ENCODE measurements around the gene SLC22A9.
"Not testable (repeated sequence)": the region's sequence is repeated elsewhere in the genome, so short reads cannot be mapped to it uniquely, and the experiment has no call there.

DNA sequence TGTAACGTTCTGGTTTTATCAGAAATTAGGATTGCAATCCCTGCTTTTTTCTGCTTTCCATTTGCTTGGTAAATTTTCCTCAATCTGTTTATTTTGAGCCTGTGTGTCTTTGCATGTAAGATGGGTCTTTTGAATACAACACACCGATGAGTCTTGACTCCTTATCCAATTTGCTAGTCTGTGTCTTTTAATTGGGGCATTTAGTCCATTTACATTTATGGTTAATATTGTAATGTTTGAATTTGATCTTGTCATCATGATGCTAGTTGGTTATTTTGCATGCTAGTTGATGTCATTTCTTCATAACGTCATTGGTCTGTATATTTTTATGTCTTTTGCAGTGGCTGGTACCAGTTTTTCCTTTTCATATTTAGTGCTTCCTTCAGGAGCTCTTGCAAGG, 34.5 kb upstream of the SLC22A9 start:
- TF ChIP-seq, protein P1, sequence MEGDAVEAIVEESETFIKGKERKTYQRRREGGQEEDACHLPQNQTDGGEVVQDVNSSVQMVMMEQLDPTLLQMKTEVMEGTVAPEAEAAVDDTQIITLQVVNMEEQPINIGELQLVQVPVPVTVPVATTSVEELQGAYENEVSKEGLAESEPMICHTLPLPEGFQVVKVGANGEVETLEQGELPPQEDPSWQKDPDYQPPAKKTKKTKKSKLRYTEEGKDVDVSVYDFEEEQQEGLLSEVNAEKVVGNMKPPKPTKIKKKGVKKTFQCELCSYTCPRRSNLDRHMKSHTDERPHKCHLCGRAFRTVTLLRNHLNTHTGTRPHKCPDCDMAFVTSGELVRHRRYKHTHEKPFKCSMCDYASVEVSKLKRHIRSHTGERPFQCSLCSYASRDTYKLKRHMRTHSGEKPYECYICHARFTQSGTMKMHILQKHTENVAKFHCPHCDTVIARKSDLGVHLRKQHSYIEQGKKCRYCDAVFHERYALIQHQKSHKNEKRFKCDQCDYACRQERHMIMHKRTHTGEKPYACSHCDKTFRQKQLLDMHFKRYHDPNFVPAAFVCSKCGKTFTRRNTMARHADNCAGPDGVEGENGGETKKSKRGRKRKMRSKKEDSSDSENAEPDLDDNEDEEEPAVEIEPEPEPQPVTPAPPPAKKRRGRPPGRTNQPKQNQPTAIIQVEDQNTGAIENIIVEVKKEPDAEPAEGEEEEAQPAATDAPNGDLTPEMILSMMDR (IDR thresholded peaks at IDR 0.05): not testable (repeated sequence)
- TF ChIP-seq POLR2A (IDR thresholded peaks at IDR 0.05): not testable (repeated sequence)

All from uterus (tissue), 2 donors.